HT1080 (cell line): ENCODE results near the gene KRTAP10-1. TPM values are rescaled to one million over a fixed set of nuclear protein-coding genes. Genes with fewer than 3 reads are reported as not detected.
"Not testable (repeated sequence)": the region's sequence is repeated elsewhere in the genome, so short reads cannot be mapped to it uniquely, and the experiment has no call there.

Experiments
- DNase-seq: peaks from one replicate; pipeline ENCODE4 v3.0.0-alpha.2; 2015; ENCODE audit warnings: low read depth
- total RNA-seq: library from RNA; depleted of rRNA; stranded (reverse); fragments of >200 nt; shearing (Covaris generic); gene quantifications from 2 replicates; pipeline ENCODE4 v1.2.3, GENCODE V29; 2014

Gene KRTAP10-1
- total RNA-seq, 1 experiment from 2014 or later = not detected

- no peak for DNase-seq
Measured at GRCh38 chr21:44505673-44506278, 34.2 kb downstream of the KRTAP10-1 start.

- no peak for DNase-seq
Measured at GRCh38 chr21:44503901-44504399, 36.0 kb downstream of the KRTAP10-1 start.

- not testable (repeated sequence) for DNase-seq
Measured at GRCh38 chr21:44503006-44503889, 36.7 kb downstream of the KRTAP10-1 start.

GRCh38 chr21:44502171-44502958, 37.6 kb downstream of the KRTAP10-1 start:
- DNase-seq = no peak

- no peak for DNase-seq
Measured at GRCh38 chr21:44500111-44500510, 39.9 kb downstream of the KRTAP10-1 start.

- DNase-seq = no peak
Measured at GRCh38 chr21:44499631-44500030, 40.4 kb downstream of the KRTAP10-1 start.

- DNase-seq = no peak
Measured at GRCh38 chr21:44499211-44499560, 40.8 kb downstream of the KRTAP10-1 start.

GRCh38 chr21:44498280-44499210, 41.5 kb downstream of the KRTAP10-1 start:
- no peak for DNase-seq

GRCh38 chr21:44497703-44498126, 42.3 kb downstream of the KRTAP10-1 start:
- DNase-seq = no peak

GRCh38 chr21:44496564-44497550, 43.1 kb downstream of the KRTAP10-1 start:
- no peak for DNase-seq

- no peak for DNase-seq
Measured at GRCh38 chr21:44495611-44496563, 44.1 kb downstream of the KRTAP10-1 start.

GRCh38 chr21:44494956-44495355, 45.0 kb downstream of the KRTAP10-1 start:
- no peak for DNase-seq

- no peak for DNase-seq
Measured at GRCh38 chr21:44494418-44494817, 45.6 kb downstream of the KRTAP10-1 start.

- peak; percentile 35 for DNase-seq
Measured at GRCh38 chr21:44492567-44493385, 47.2 kb downstream of the KRTAP10-1 start.

GRCh38 chr21:44490816-44491215, 49.2 kb downstream of the KRTAP10-1 start:
- no peak for DNase-seq

- no peak for DNase-seq
Measured at GRCh38 chr21:44490405-44490804, 49.6 kb downstream of the KRTAP10-1 start.

- no peak for DNase-seq
Measured at GRCh38 chr21:44489962-44490361, 50.0 kb downstream of the KRTAP10-1 start.
